Astrocyte (in vitro differentiated cells and primary cell): ENCODE data around the gene EYS.
"Not testable (repeated sequence)": the region's sequence is repeated elsewhere in the genome, so short reads cannot be mapped to it uniquely, and the experiment has no call there.

Source experiments
- CTCF ChIP-seq: IDR thresholded peaks from 2 replicates; pipeline ENCODE4 v1.5.1; 2011; ENCODE audit warnings: low read depth, mild to moderate bottlenecking, inconsistent platforms, low read length, moderate library complexity; ENCODE audit not compliant: insufficient read depth
- EZH2 ChIP-seq: IDR thresholded peaks from 2 replicates; pipeline ENCODE4 v1.6.1; 2012; ENCODE audit warnings: mild to moderate bottlenecking, low read length, inconsistent platforms; ENCODE audit not compliant: insufficient read depth

- TF ChIP-seq CTCF, EZH2: not testable (repeated sequence)
Measured at GRCh38 chr6:63738190-63738589, 1968.8 kb downstream of the EYS start.
